ENCODE data around the gene RNF224. TPM values are rescaled to one million over a fixed set of nuclear protein-coding genes. Genes with fewer than 3 reads are reported as not detected.

The RNF224 gene
- total RNA-seq, 1 donor from 2014 or later: not detected

- no peak overlapping the region for H3K4me3 ChIP-seq (ENCODE audit: low read depth, low read length)
- DNase-seq (ENCODE audit: low read depth): no peak
- TF ChIP-seq, protein P1, sequence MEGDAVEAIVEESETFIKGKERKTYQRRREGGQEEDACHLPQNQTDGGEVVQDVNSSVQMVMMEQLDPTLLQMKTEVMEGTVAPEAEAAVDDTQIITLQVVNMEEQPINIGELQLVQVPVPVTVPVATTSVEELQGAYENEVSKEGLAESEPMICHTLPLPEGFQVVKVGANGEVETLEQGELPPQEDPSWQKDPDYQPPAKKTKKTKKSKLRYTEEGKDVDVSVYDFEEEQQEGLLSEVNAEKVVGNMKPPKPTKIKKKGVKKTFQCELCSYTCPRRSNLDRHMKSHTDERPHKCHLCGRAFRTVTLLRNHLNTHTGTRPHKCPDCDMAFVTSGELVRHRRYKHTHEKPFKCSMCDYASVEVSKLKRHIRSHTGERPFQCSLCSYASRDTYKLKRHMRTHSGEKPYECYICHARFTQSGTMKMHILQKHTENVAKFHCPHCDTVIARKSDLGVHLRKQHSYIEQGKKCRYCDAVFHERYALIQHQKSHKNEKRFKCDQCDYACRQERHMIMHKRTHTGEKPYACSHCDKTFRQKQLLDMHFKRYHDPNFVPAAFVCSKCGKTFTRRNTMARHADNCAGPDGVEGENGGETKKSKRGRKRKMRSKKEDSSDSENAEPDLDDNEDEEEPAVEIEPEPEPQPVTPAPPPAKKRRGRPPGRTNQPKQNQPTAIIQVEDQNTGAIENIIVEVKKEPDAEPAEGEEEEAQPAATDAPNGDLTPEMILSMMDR (conservative IDR thresholded peaks at IDR 0.05; ENCODE audit: low read depth, low read length): no peak
These were observed 34.9 kb upstream of the RNF224 start for GRCh38 chr9:137192448-137192780.

DNA sequence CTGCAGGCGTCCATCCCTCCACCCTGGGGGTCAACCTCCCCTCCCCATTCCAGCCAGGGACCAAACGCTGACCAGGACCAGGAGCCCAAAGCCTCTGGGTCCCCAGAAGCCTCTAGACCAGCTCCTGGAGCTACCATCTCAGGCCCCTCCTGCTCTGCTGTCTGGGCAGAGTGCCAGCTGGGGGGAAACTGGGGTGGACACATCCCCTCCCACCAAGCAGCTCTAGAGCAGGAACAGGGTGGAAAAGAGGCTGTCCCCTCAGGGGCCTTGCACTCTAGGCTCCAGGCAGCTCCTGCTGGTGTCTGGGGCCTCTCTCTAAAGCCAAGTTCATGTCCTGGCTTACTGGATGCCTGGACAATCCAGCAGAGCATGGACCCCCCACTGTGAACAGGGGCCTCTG, 34.4 kb upstream of the RNF224 start:
- no peak for DNase-seq (ENCODE audit: low read depth)
- TF ChIP-seq, protein P1 (conservative IDR thresholded peaks at IDR 0.05; ENCODE audit: low read depth, low read length): no peak
- no peak overlapping the region for H3K4me3 ChIP-seq (ENCODE audit: low read depth, low read length)

GRCh38 chr9:137193771-137194170, 33.5 kb upstream of the RNF224 start:
- DNase-seq (ENCODE audit: low read depth): no peak
- TF ChIP-seq, protein P1 (conservative IDR thresholded peaks at IDR 0.05; ENCODE audit: low read depth, low read length): no peak

GRCh38 chr9:137194388-137194787, 32.9 kb upstream of the RNF224 start:
- TF ChIP-seq, protein P1 (conservative IDR thresholded peaks at IDR 0.05; ENCODE audit: low read depth, low read length): no peak
- H3K4me3 ChIP-seq (ENCODE audit: low read depth, low read length): no peak overlapping the region
- no peak for DNase-seq (ENCODE audit: low read depth)

More at GRCh38 chr9:137193771-137194170, 33.5 kb upstream of the RNF224 start:
- no peak overlapping the region for H3K4me3 ChIP-seq (ENCODE audit: low read depth, low read length)

- no peak for DNase-seq (ENCODE audit: low read depth)
- no peak overlapping the region for H3K4me3 ChIP-seq (ENCODE audit: low read depth, low read length)
- TF ChIP-seq, protein P1 (conservative IDR thresholded peaks at IDR 0.05; ENCODE audit: low read depth, low read length): no peak
These were observed 32.4 kb upstream of the RNF224 start for GRCh38 chr9:137194909-137195308.

DNA sequence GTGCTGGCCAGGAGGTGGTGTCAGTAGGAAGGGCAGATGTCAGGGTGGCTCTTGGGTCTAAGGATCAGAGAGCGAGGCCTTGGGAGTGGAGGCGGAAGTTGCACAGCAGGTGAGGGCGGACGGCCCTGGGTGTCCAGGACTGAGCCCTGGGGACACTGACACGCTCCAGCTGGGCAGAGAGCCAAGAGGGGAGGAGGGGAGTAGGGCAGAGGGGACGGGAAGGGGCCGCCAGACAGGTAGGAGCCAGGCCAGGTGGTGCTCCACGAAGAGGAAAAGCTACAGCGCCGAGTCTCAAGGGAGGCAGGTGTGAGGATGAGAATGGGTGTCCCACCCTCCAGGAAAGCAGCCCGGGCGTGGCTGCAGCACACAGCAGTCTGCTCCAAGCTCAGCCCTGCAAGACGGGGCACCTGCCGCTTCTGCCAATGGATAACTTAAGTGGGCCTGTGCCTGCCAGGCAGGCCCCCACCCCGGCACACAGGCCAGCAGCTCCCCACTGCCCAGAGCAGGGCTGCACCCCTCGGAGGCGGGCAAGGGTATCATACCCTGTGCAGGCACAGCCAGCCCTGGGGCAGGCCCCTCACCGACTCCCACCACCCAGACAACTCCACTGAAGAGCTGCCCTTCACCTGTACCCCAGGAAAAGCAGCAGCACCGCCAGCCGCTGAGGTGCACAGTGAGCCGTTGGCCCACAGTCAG, 31.6 kb upstream of the RNF224 start:
- TF ChIP-seq, protein P1 (conservative IDR thresholded peaks at IDR 0.05; ENCODE audit: low read depth, low read length): no peak
- no peak overlapping the region for H3K4me3 ChIP-seq (ENCODE audit: low read depth, low read length)
- no peak for DNase-seq (ENCODE audit: low read depth)

Measured in epithelial cell of proximal tubule (primary cell).